Endothelial cell of umbilical vein (primary cell): ENCODE measurements around the gene USP19.
A peak's percentile ranks its signal among the peaks of the same experiment; 100 is the strongest.

Experiments
- JUN ChIP-seq: IDR thresholded peaks from 2 replicates; pipeline ENCODE4 v1.6.1; 2011; ENCODE audit warnings: borderline replicate concordance, low read depth; ENCODE audit not compliant: insufficient read length, insufficient read depth
- MYC ChIP-seq: IDR thresholded peaks from one replicate; pipeline ENCODE4 v1.6.1; 2011; ENCODE audit warnings: mild to moderate bottlenecking, low read depth, low read length
- POLR2A ChIP-seq: IDR thresholded peaks from 2 replicates; pipeline ENCODE4 v1.6.1; 2012; ENCODE audit warnings: low read depth, mild to moderate bottlenecking, control low read depth, low read length
- POLR2AphosphoS5 ChIP-seq: IDR thresholded peaks from 2 replicates; pipeline ENCODE4 v1.6.1; 2012; ENCODE audit warnings: low read depth, mild to moderate bottlenecking, control low read depth, low read length, moderate library complexity; ENCODE audit not compliant: insufficient read depth
- TF ChIP-seq, protein P1 (sequence below), 2 donors: IDR thresholded peaks; 1 replicate in 1 of 2; 2 replicates in 1 of 2; pipeline ENCODE4 v1.5.1; 2011; ENCODE audit warnings: low read length in 2 of 2, mild to moderate bottlenecking in 2 of 2, moderate library complexity in 2 of 2, control low read depth in 1 of 2, inconsistent platforms in 1 of 2, low read depth in 1 of 2; ENCODE audit not compliant: insufficient read depth in 1 of 2; ENCODE audit errors: extremely low read depth in 1 of 2
- TF ChIP-seq, protein P2 (sequence below): IDR thresholded peaks from 2 replicates; pipeline ENCODE4 v1.6.1; 2011; ENCODE audit not compliant: insufficient read depth, insufficient read length

DNA sequence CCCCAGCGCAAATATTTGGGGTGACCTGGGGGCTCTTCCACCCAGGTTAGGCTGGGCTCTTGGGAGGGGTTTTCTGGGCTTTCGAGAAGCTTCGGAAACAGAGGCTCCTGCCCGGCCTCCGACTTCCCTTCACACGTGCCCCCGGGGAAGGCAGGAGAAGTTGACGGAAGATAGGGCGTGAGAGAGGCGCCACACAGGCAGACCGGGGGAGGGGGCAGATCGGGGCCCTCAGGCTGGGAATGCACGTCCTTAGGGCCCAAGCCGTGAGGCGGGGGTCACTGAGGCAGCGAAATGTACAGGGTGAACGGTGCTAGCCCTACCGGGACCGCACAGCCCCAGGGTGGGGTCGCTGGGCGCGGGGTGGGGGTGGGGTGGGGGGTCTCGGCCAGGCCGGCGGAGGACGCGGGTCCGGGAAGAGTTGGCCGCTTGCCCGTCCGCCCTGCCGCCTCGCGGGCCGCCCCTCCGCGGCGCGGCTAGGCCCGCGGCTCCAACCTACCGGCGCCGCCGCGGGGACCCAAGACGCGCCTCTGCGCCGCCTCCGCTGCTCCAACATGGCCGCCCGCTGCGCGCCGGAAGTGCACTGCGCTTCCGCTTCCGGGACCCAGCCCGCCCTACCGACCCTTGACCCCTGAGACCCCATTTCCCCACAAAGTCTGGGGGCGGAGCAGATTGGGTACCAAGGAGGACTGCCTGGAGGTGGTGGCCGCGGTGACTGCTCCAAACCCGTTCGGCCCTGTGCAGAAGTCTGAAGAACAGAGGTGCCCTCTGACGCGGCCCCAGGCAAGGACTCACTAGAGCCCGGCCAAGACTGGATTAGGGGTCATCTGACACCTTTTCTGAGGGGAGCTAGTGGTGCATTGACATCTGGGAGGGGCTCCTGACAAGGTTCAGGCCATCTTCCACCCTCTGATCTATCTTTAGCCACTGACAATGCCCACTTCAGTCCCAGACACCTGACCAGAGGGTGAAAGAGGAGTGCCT lies 45.4 kb upstream of the USP19 start, which contains the start of gene CCDC71:
- TF ChIP-seq, protein P1, sequence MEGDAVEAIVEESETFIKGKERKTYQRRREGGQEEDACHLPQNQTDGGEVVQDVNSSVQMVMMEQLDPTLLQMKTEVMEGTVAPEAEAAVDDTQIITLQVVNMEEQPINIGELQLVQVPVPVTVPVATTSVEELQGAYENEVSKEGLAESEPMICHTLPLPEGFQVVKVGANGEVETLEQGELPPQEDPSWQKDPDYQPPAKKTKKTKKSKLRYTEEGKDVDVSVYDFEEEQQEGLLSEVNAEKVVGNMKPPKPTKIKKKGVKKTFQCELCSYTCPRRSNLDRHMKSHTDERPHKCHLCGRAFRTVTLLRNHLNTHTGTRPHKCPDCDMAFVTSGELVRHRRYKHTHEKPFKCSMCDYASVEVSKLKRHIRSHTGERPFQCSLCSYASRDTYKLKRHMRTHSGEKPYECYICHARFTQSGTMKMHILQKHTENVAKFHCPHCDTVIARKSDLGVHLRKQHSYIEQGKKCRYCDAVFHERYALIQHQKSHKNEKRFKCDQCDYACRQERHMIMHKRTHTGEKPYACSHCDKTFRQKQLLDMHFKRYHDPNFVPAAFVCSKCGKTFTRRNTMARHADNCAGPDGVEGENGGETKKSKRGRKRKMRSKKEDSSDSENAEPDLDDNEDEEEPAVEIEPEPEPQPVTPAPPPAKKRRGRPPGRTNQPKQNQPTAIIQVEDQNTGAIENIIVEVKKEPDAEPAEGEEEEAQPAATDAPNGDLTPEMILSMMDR (IDR thresholded peaks at IDR 0.05; ENCODE audit: extremely low read depth in 1 of 2, insufficient read depth in 1 of 2, low read depth in 1 of 2, low read length in 2 of 2), result no peak
- TF ChIP-seq JUN, result no peak
- no peak for TF ChIP-seq MYC
- peak; percentile 96 for TF ChIP-seq POLR2AphosphoS5
- TF ChIP-seq POLR2A, result peak; percentile 68
- TF ChIP-seq, protein P2, sequence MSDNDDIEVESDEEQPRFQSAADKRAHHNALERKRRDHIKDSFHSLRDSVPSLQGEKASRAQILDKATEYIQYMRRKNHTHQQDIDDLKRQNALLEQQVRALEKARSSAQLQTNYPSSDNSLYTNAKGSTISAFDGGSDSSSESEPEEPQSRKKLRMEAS, result peak; percentile 50
